Panc1 (cell line): ENCODE results near the gene MLLT3. TPM values are rescaled to one million over a fixed set of nuclear protein-coding genes. Genes with fewer than 3 reads are reported as not detected.

Source experiments
- ATAC-seq: fragments of 200-7000 bp; cut with Tn5 transposase; 2 replicates; pipeline ENCODE4 v1.9.1; 2020; ENCODE audit warnings: mild to moderate bottlenecking, moderate library complexity
- BruUV-seq: library from RNA; stranded (reverse); fragments of 400-500 nt; replicated peaks from 2 replicates; lab custom pipeline; 2021; lab: Mats Ljungman, UMichigan
- CTCF ChIA-PET: fragments of 300-600 bp; sonication (Branson Sonifier 250); formaldehyde crosslinking; loops from one replicate; lab custom pipeline; 2022; ENCODE audit warnings: antibody characterized with exemption; lab: Charles Lee
- POLR2A ChIA-PET: fragments of 300-600 bp; sonication (Branson Sonifier 250); formaldehyde crosslinking; loops from one replicate; lab custom pipeline; 2022; ENCODE audit warnings: antibody characterized with exemption; lab: Charles Lee
- DNase-seq: peaks from one replicate; pipeline ENCODE4 v3.0.0-alpha.2; 2010; ENCODE audit warnings: low read depth, low spot score
- H3K27ac ChIP-seq: 2 replicates; pipeline ENCODE4 v1.5.1; 2011; ENCODE audit warnings: mild to moderate bottlenecking, low read length, inconsistent platforms
- H3K27me3 ChIP-seq: fragments of 200-500 bp; sonication (Bioruptor generic); 2 replicates; pipeline ENCODE4 v1.6.0; 2014; ENCODE audit warnings: low read length, inconsistent platforms; ENCODE audit not compliant: control insufficient read depth, insufficient read depth
- H3K36me3 ChIP-seq: fragments of 200-500 bp; sonication (Bioruptor generic); 2 replicates; pipeline ENCODE4 v1.5.1; 2014; ENCODE audit warnings: inconsistent platforms, mild to moderate bottlenecking, low read length, moderate library complexity; ENCODE audit not compliant: control insufficient read depth, insufficient read depth
- H3K4me1 ChIP-seq: 2 replicates; pipeline ENCODE4 v1.5.1; 2011; ENCODE audit warnings: inconsistent platforms, mild to moderate bottlenecking, low read length, moderate library complexity; ENCODE audit not compliant: control insufficient read depth, insufficient read depth
- H3K4me3 ChIP-seq, 2 experiments: 2 replicates each; pipeline ENCODE4 v1.5.1; 2011 to 2012; ENCODE audit warnings: low read depth in 2 of 2, low read length in 2 of 2, mild to moderate bottlenecking in 2 of 2, inconsistent platforms in 1 of 2, moderate library complexity in 1 of 2
- H3K9me3 ChIP-seq: fragments of 200-500 bp; sonication (Bioruptor generic); 2 replicates; pipeline ENCODE4 v1.5.1; 2014; ENCODE audit warnings: low read depth, mild to moderate bottlenecking, inconsistent platforms, low read length, moderate library complexity; ENCODE audit not compliant: control insufficient read depth, insufficient read depth
- CTCF ChIP-seq: fragments of 450-650 bp; IDR thresholded peaks from 2 replicates; pipeline ENCODE4 v1.5.1; 2017; ENCODE audit warnings: mild to moderate bottlenecking
- POLR2AphosphoS5 ChIP-seq: IDR thresholded peaks from 2 replicates; pipeline ENCODE4 v1.6.1; 2012; ENCODE audit warnings: mild to moderate bottlenecking, low read depth, low read length, moderate library complexity
- REST ChIP-seq, 2 experiments: IDR thresholded peaks; 2 replicates each; pipeline ENCODE4 v1.6.1; 2011 to 2012; ENCODE audit warnings: low read depth in 2 of 2, control low read depth in 1 of 2, low read length in 1 of 2, mild to moderate bottlenecking in 1 of 2, moderate library complexity in 1 of 2; ENCODE audit not compliant: insufficient read depth in 1 of 2
- SIN3A ChIP-seq: IDR thresholded peaks from 2 replicates; pipeline ENCODE4 v1.6.1; 2012; ENCODE audit warnings: low read depth, mild to moderate bottlenecking, low read length, moderate library complexity, borderline replicate concordance; ENCODE audit not compliant: insufficient read depth
- TCF7L2 ChIP-seq: IDR thresholded peaks from 2 replicates; pipeline ENCODE4 v1.6.1; 2011; ENCODE audit warnings: mild to moderate bottlenecking, low read depth, low read length, inconsistent platforms
- in situ Hi-C: cut with HindIII; loops from 2 replicates; pipeline ENCODE4 v1.10.0; 2016; ENCODE audit warnings: low sequenced_read_pairs, low pct_unique_long_range_greater_than_20kb
- intact Hi-C: fragments of 100-400 bp; cut with micrococcal nuclease; formaldehyde crosslinking; loops from one replicate; pipeline ENCODE4 v1.10.0; 2022; ENCODE audit not compliant: unreplicated experiment
- total RNA-seq: library from RNA; stranded (reverse); gene quantifications from one replicate; pipeline ENCODE4 v1.2.1, GENCODE V29; 2021; ENCODE audit not compliant: unreplicated experiment

The MLLT3 gene
- total RNA-seq, 1 experiment from 2014 or later = 0.49 TPM

- BruUV-seq = no TSS peak
- Histone ChIP-seq H3K27ac (no peak overlapping the region), H3K27me3 (no peaks in the 10 kb centered on the region), H3K9me3 (no peaks in the 10 kb centered on the region), H3K36me3 (no peaks in the 10 kb centered on the region), H3K4me3 (no peak overlapping the region), H3K4me1 (no peaks in the 10 kb centered on the region)
- in situ Hi-C loops (no loop called here), intact Hi-C loops (no loop called here)
- TF ChIP-seq TCF7L2 = no peak
- TF ChIP-seq POLR2AphosphoS5 = no peak
- TF ChIP-seq CTCF = no peak
- no peak for TF ChIP-seq REST (IDR thresholded peaks at IDR 0.05; ENCODE audit: insufficient read depth in 1 of 2, low read depth in 2 of 2, low read length in 1 of 2)
- no peak for TF ChIP-seq SIN3A
- ATAC-seq = no peak
- DNase-seq = no peak
- ChIA-PET POLR2A (interaction anchor here (0.6 kb wide), 1 partner anchor 49 kb away, joined by 3 read pairs; no protein-coding TSS in a partner anchor), CTCF (no interaction called here)
These were observed 110.2 kb downstream of the MLLT3 start for GRCh38 chr9:20512106-20512505.

GRCh38 chr9:20511686-20512085 is 110.6 kb downstream of the MLLT3 start:
- Histone ChIP-seq H3K4me1 (no peaks in the 10 kb centered on the region), H3K27ac (no peak overlapping the region), H3K27me3 (no peaks in the 10 kb centered on the region), H3K9me3 (no peaks in the 10 kb centered on the region), H3K4me3 (no peak overlapping the region), H3K36me3 (no peaks in the 10 kb centered on the region)
- no TSS peak for BruUV-seq
- ChIA-PET CTCF (no interaction called here), POLR2A (interaction anchor here (0.6 kb wide), 1 partner anchor 49 kb away, joined by 3 read pairs; no protein-coding TSS in a partner anchor)
- DNase-seq = no peak
- TF ChIP-seq POLR2AphosphoS5 (no peak), CTCF (no peak), SIN3A (no peak), TCF7L2 (no peak), REST (IDR thresholded peaks at IDR 0.05; ENCODE audit: insufficient read depth in 1 of 2, low read depth in 2 of 2, low read length in 1 of 2) (no peak)
- ATAC-seq = no peak
- in situ Hi-C loops = no loop called here
- intact Hi-C loops = no loop called here
